ENCODE results near the gene GFOD1. TPM values are rescaled to one million over a fixed set of nuclear protein-coding genes. Genes with fewer than 3 reads are reported as not detected.

Gene GFOD1
- total and polyA plus RNA-seq, 10 donors, result 3.4 to 54.0 (median 32.5) TPM

GRCh38 chr6:13454286-13455221, 32.8 kb downstream of the GFOD1 start:
- Histone ChIP-seq H3K27ac (peak overlapping the region in 7 of 8 donors; percentile 48 to 84 (median 56)), H3K36me3 (peaks cover 0 to 29% (median 9%) of the 10 kb centered on the region in 6 donors), H3K9me3 (no peaks in the 10 kb centered on the region), H3K4me3 (peak overlapping the region in 1 of 8 donors; percentile 44), H3K4me1 (peaks cover 20 to 81% (median 48%) of the 10 kb centered on the region in 6 donors), H3K27me3 (replicated peaks in 1 of 7) (no peaks in the 10 kb centered on the region)
- DNase-seq, result peak; percentile 85
- TF ChIP-seq POLR2A (IDR thresholded peaks at IDR 0.05) (no peak), POLR2AphosphoS5 (IDR thresholded peaks at IDR 0.05) (peak in 2 of 3 donors; percentile 49 to 68), CTCF (IDR thresholded peaks at IDR 0.05 in 8 of 11, conservative IDR thresholded peaks at IDR 0.05 in 3 of 11) (peak in 6 of 11 experiments; percentile 21 to 48 (median 30))
- intact Hi-C loops (cut with DNase I; ENCODE audit: low total_unique reads), result no loop called here
- 27 to 40% (median 28%) methylated on average over 11 of the region's 11 CpGs for WGBS, 5 donors

GRCh38 chr6:13453771-13454251, 33.6 kb downstream of the GFOD1 start:
- Histone ChIP-seq H3K4me3 (peak overlapping the region in 1 of 8 donors; percentile 44), H3K9me3 (no peaks in the 10 kb centered on the region), H3K27ac (peak overlapping the region in 5 of 8 donors; percentile 48 to 84 (median 63)), H3K27me3 (replicated peaks in 1 of 7) (no peaks in the 10 kb centered on the region), H3K4me1 (peaks cover 21 to 81% (median 49%) of the 10 kb centered on the region in 6 donors), H3K36me3 (peaks cover 0 to 29% (median 9%) of the 10 kb centered on the region in 6 donors)
- TF ChIP-seq POLR2A (IDR thresholded peaks at IDR 0.05), result no peak
- intact Hi-C loops (cut with DNase I; ENCODE audit: low total_unique reads), result no loop called here
- no peak for DNase-seq
- 74 to 95% (median 81%) methylated on average over 2 of the region's 2 CpGs for WGBS, 5 donors

- peak overlapping the region in 3 of 8 donors; percentile 63 to 84 (median 77) for H3K27ac ChIP-seq
- WGBS, 5 donors, result 90 to 98% (median 93%) methylated on average over 4 of the region's 4 CpGs
- no peaks in the 10 kb centered on the region for H3K9me3 ChIP-seq
- TF ChIP-seq POLR2A (IDR thresholded peaks at IDR 0.05) (no peak), POLR2AphosphoS5 (IDR thresholded peaks at IDR 0.05) (no peak), CTCF (IDR thresholded peaks at IDR 0.05 in 8 of 11, conservative IDR thresholded peaks at IDR 0.05 in 3 of 11) (no peak)
- no peaks in the 10 kb centered on the region for H3K27me3 ChIP-seq (replicated peaks in 1 of 7)
- no peak for DNase-seq
- H3K36me3 ChIP-seq, result peaks cover 0 to 29% (median 9%) of the 10 kb centered on the region in 6 donors
- peaks cover 28 to 81% (median 54%) of the 10 kb centered on the region in 6 donors for H3K4me1 ChIP-seq
- H3K4me3 ChIP-seq, result no peak overlapping the region
- intact Hi-C loops (cut with DNase I; ENCODE audit: low total_unique reads), result no loop called here
Measured at GRCh38 chr6:13453153-13453552, 34.2 kb downstream of the GFOD1 start.

GRCh38 chr6:13452346-13453117, 34.9 kb downstream of the GFOD1 start:
- H3K27ac ChIP-seq, result peak overlapping the region in 1 of 8 donors; percentile 2
- peaks cover 33 to 81% (median 60%) of the 10 kb centered on the region in 6 donors for H3K4me1 ChIP-seq
- H3K4me3 ChIP-seq, result no peak overlapping the region
- intact Hi-C loops (cut with DNase I; ENCODE audit: low total_unique reads), result no loop called here
- H3K27me3 ChIP-seq (replicated peaks in 1 of 7), result no peaks in the 10 kb centered on the region
- TF ChIP-seq CTCF (IDR thresholded peaks at IDR 0.05 in 8 of 11, conservative IDR thresholded peaks at IDR 0.05 in 3 of 11) (no peak), POLR2AphosphoS5 (IDR thresholded peaks at IDR 0.05) (no peak), POLR2A (IDR thresholded peaks at IDR 0.05) (no peak)
- no peaks in the 10 kb centered on the region for H3K9me3 ChIP-seq
- H3K36me3 ChIP-seq, result peaks cover 0 to 29% (median 9%) of the 10 kb centered on the region in 6 donors
- no peak for DNase-seq
- WGBS, 5 donors, result 85 to 97% (median 96%) methylated on average over 11 of the region's 11 CpGs
